AG04449 (cell line): Measurements from ENCODE around the gene METTL21C.

Experiments
- CTCF ChIA-PET: fragments of 350-600 bp; formaldehyde crosslinking; extraction: SDS; loops from one replicate; lab custom pipeline; 2021; ENCODE audit warnings: antibody characterized with exemption; lab: Yijun Ruan, JAX
- POLR2A ChIA-PET: fragments of 400-600, 350-600 bp; formaldehyde crosslinking; extraction: SDS; loops from one replicate; lab custom pipeline; 2020; ENCODE audit warnings: antibody characterized with exemption, inconsistent platforms; lab: Yijun Ruan, JAX
- DNase-seq: peaks from one replicate; pipeline ENCODE4 v3.0.0-alpha.2; 2010; ENCODE audit warnings: low read depth, low spot score
- H3K4me3 ChIP-seq: 2 replicates; pipeline ENCODE4 v1.5.1; 2011; ENCODE audit warnings: low read depth, mild to moderate bottlenecking, control low read depth, low read length
- CTCF ChIP-seq: IDR thresholded peaks from one replicate; pipeline ENCODE4 v1.5.1; 2011; ENCODE audit warnings: mild to moderate bottlenecking, moderate library complexity, low read length, control low read depth, inconsistent platforms; ENCODE audit not compliant: insufficient read depth; ENCODE audit errors: missing control alignments

METTL21C gene

GRCh38 chr13:102686024-102686423, 8.8 kb downstream of the METTL21C start:
- DNase-seq = no peak
- ChIA-PET CTCF (interaction anchor here (0.8 kb wide), 1 partner anchor 29 kb away, joined by 3 read pairs; no protein-coding TSS in a partner anchor), POLR2A (no interaction called here)
- H3K4me3 ChIP-seq = no peak overlapping the region
- no peak for TF ChIP-seq CTCF

GRCh38 chr13:102683637-102684036, 11.2 kb downstream of the METTL21C start:
- H3K4me3 ChIP-seq = no peak overlapping the region
- CTCF ChIA-PET = no interaction called here
- no peak for TF ChIP-seq CTCF
- POLR2A ChIA-PET = no interaction called here
- DNase-seq = no peak

GRCh38 chr13:102682727-102683126, 12.1 kb downstream of the METTL21C start:
- no peak overlapping the region for H3K4me3 ChIP-seq
- ChIA-PET CTCF (interaction anchor here (1.7 kb wide), 1 partner anchor 24 kb away, joined by 5 read pairs; no protein-coding TSS in a partner anchor), POLR2A (no interaction called here)
- TF ChIP-seq CTCF = no peak
- no peak for DNase-seq

- no peak overlapping the region for H3K4me3 ChIP-seq
- no peak for DNase-seq
- POLR2A ChIA-PET = no interaction called here
- CTCF ChIA-PET = interaction anchor here (1.0 to 1.7 kb wide), 2 partner anchors 25 to 43 kb away, joined by 4 to 5 read pairs; no protein-coding TSS in a partner anchor
- TF ChIP-seq CTCF = no peak
Measured at GRCh38 chr13:102682211-102682610, 12.6 kb downstream of the METTL21C start.

GRCh38 chr13:102680842-102681740, 13.8 kb downstream of the METTL21C start:
- no peak for DNase-seq
- POLR2A ChIA-PET = no interaction called here

More at GRCh38 chr13:102680842-102681740, 13.8 kb downstream of the METTL21C start:
- H3K4me3 ChIP-seq = no peak overlapping the region
- no peak for TF ChIP-seq CTCF
- CTCF ChIA-PET = interaction anchor here (1.0 kb wide), 1 partner anchor 44 kb away, joined by 4 read pairs; no protein-coding TSS in a partner anchor
